ENCODE measurements around the gene ZNF763.

- TF ChIP-seq, protein P1, sequence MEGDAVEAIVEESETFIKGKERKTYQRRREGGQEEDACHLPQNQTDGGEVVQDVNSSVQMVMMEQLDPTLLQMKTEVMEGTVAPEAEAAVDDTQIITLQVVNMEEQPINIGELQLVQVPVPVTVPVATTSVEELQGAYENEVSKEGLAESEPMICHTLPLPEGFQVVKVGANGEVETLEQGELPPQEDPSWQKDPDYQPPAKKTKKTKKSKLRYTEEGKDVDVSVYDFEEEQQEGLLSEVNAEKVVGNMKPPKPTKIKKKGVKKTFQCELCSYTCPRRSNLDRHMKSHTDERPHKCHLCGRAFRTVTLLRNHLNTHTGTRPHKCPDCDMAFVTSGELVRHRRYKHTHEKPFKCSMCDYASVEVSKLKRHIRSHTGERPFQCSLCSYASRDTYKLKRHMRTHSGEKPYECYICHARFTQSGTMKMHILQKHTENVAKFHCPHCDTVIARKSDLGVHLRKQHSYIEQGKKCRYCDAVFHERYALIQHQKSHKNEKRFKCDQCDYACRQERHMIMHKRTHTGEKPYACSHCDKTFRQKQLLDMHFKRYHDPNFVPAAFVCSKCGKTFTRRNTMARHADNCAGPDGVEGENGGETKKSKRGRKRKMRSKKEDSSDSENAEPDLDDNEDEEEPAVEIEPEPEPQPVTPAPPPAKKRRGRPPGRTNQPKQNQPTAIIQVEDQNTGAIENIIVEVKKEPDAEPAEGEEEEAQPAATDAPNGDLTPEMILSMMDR (IDR thresholded peaks at IDR 0.05) = no peak
- no peak for TF ChIP-seq ZFX (IDR thresholded peaks at IDR 0.05; ENCODE audit: borderline replicate concordance)
Measured at GRCh38 chr19:11987405-11988281, 22.8 kb downstream of the ZNF763 start.
